Glutamatergic neuron (in vitro differentiated cells): ENCODE results near the gene PEX5. TPM values are rescaled to one million over a fixed set of nuclear protein-coding genes. Genes with fewer than 3 reads are reported as not detected.
"Not testable (repeated sequence)": the region's sequence is repeated elsewhere in the genome, so short reads cannot be mapped to it uniquely, and the experiment has no call there.

ENCODE experiments used
- DNase-seq: peaks from one replicate; pipeline ENCODE4 v3.0.0; 2022
- H3K27ac Mint-ChIP-seq: one replicate; pipeline ENCODE4 v1.8.0; 2020; ENCODE audit warnings: mild to moderate bottlenecking, mixed read lengths, inconsistent platforms; ENCODE audit not compliant: unreplicated experiment
- H3K27me3 Mint-ChIP-seq: one replicate; pipeline ENCODE4 v1.8.0; 2020; ENCODE audit warnings: mild to moderate bottlenecking, moderate library complexity, mixed read lengths, inconsistent platforms; ENCODE audit not compliant: unreplicated experiment
- H3K36me3 Mint-ChIP-seq: one replicate; pipeline ENCODE4 v1.8.0; 2020; ENCODE audit warnings: mild to moderate bottlenecking, mixed read lengths, inconsistent platforms; ENCODE audit not compliant: unreplicated experiment
- H3K4me1 Mint-ChIP-seq: one replicate; pipeline ENCODE4 v1.8.0; 2020; ENCODE audit warnings: mild to moderate bottlenecking, low read depth, mixed read lengths, inconsistent platforms; ENCODE audit not compliant: unreplicated experiment
- H3K4me3 Mint-ChIP-seq: one replicate; pipeline ENCODE4 v1.8.0; 2020; ENCODE audit warnings: mild to moderate bottlenecking, mixed read lengths, inconsistent platforms; ENCODE audit not compliant: unreplicated experiment
- H3K9me3 Mint-ChIP-seq: one replicate; pipeline ENCODE4 v1.8.0; 2020; ENCODE audit warnings: mild to moderate bottlenecking, moderate library complexity, mixed read lengths, inconsistent platforms; ENCODE audit not compliant: unreplicated experiment
- CTCF ChIP-seq: fragments of 200-600 bp; sonication (generic); IDR thresholded peaks from one replicate; pipeline ENCODE4 v1.5.0; 2021; ENCODE audit not compliant: partially characterized antibody, unreplicated experiment
- total RNA-seq: library from RNA; stranded (reverse); fragmentation: NEBNext Ultra II Directional; extraction: Animal tissue kit (Norgen Biotek cat#: 25700); gene quantifications from one replicate; pipeline ENCODE4 v1.2.1, GENCODE V29; 2021; ENCODE audit not compliant: unreplicated experiment

The PEX5 gene
- total RNA-seq, 1 donor from 2014 or later, result 71.0 TPM

- Mint-ChIP-seq H3K9me3 (no peaks in the 10 kb centered on the region), H3K36me3 (no peaks in the 10 kb centered on the region), H3K27ac (no peak overlapping the region), H3K4me3 (no peak overlapping the region), H3K4me1 (no peaks in the 10 kb centered on the region), H3K27me3 (no peaks in the 10 kb centered on the region)
- DNase-seq, result no peak
- TF ChIP-seq CTCF, result no peak
Measured at GRCh38 chr12:7180685-7181084, 8.8 kb upstream of the PEX5 start.

GRCh38 chr12:7186058-7186457 lies 3.4 kb upstream of the PEX5 start:
- not testable (repeated sequence) for DNase-seq, H3K36me3 Mint-ChIP-seq, H3K27me3 Mint-ChIP-seq, H3K4me3 Mint-ChIP-seq, H3K4me1 Mint-ChIP-seq, H3K9me3 Mint-ChIP-seq, H3K27ac Mint-ChIP-seq

GRCh38 chr12:7188562-7189397 lies 706 bp upstream of the PEX5 start:
- Mint-ChIP-seq H3K4me1 (peaks cover 11% of the 10 kb centered on the region), H3K9me3 (peaks cover 4% of the 10 kb centered on the region), H3K27me3 (peaks cover 2% of the 10 kb centered on the region), H3K4me3 (peak overlapping the region; percentile 92), H3K27ac (peak overlapping the region; percentile 88), H3K36me3 (no peaks in the 10 kb centered on the region)
- DNase-seq, result peak; percentile 88
- TF ChIP-seq CTCF, result no peak

GRCh38 chr12:7190268-7191055 lies 976 bp downstream of the PEX5 start:
- Mint-ChIP-seq H3K36me3 (no peaks in the 10 kb centered on the region), H3K4me1 (peaks cover 11% of the 10 kb centered on the region), H3K9me3 (peaks cover 4% of the 10 kb centered on the region), H3K27me3 (peaks cover 2% of the 10 kb centered on the region), H3K27ac (peak overlapping the region; percentile 84), H3K4me3 (peak overlapping the region; percentile 91)
- no peak for TF ChIP-seq CTCF
- no peak for DNase-seq

- H3K9me3 Mint-ChIP-seq, result no peaks in the 10 kb centered on the region
- no peak overlapping the region for H3K4me3 Mint-ChIP-seq
- H3K27me3 Mint-ChIP-seq, result peaks cover 2% of the 10 kb centered on the region
- TF ChIP-seq CTCF, result no peak
- H3K4me1 Mint-ChIP-seq, result peaks cover 6% of the 10 kb centered on the region
- DNase-seq, result no peak
- no peak overlapping the region for H3K27ac Mint-ChIP-seq
- no peaks in the 10 kb centered on the region for H3K36me3 Mint-ChIP-seq
Measured at GRCh38 chr12:7193674-7194073, 4.2 kb downstream of the PEX5 start.
